A673 (cell line): ENCODE results near the gene ADM.

Experiments
- CTCF ChIP-seq: fragments of 300-800, 200-600 bp; sonication (generic); conservative IDR thresholded peaks from 2 replicates; pipeline ENCODE4 v1.5.1; 2017; ENCODE audit warnings: low read depth, mild to moderate bottlenecking, antibody characterized with exemption, low read length, moderate library complexity, mixed read lengths
- EZH2 ChIP-seq: fragments of 200-600 bp; sonication (generic); IDR thresholded peaks from 2 replicates; pipeline ENCODE4 v1.6.1; 2017; ENCODE audit warnings: borderline replicate concordance, low read depth, mild to moderate bottlenecking, mixed read lengths, antibody characterized with exemption, low read length; ENCODE audit not compliant: poor library complexity, severe bottlenecking

GRCh38 chr11:10319702-10320558 lies 15.1 kb downstream of the ADM start:
- TF ChIP-seq EZH2 (no peak), CTCF (no peak)
